ENCODE data around the gene SLCO2B1. TPM values are rescaled to one million over a fixed set of nuclear protein-coding genes. Genes with fewer than 3 reads are reported as not detected.
A peak's percentile ranks its signal among the peaks of the same experiment; 100 is the strongest.

Gene SLCO2B1
- total RNA-seq, 1 donor from 2014 or later = 3.5 TPM

GRCh38 chr11:75158696-75159150, 7.8 kb downstream of the SLCO2B1 start:
- no peak for TF ChIP-seq CTCF (IDR thresholded peaks at IDR 0.05; ENCODE audit: unreplicated experiment)
- H3K36me3 Mint-ChIP-seq (ENCODE audit: low read depth, unreplicated experiment) = peaks cover 16% of the 10 kb centered on the region
- no peak for DNase-seq (ENCODE audit: low spot score)
- no peak overlapping the region for H3K4me3 Mint-ChIP-seq (ENCODE audit: unreplicated experiment)
- H3K4me1 Mint-ChIP-seq (ENCODE audit: unreplicated experiment) = peaks cover 58% of the 10 kb centered on the region
- H3K9me3 Mint-ChIP-seq (ENCODE audit: unreplicated experiment) = no peaks in the 10 kb centered on the region
- no peak overlapping the region for H3K27ac Mint-ChIP-seq (ENCODE audit: unreplicated experiment)
- H3K27me3 Mint-ChIP-seq (ENCODE audit: unreplicated experiment) = peaks cover 14% of the 10 kb centered on the region

GRCh38 chr11:75159151-75159953, 8.4 kb downstream of the SLCO2B1 start:
- no peak for TF ChIP-seq CTCF (IDR thresholded peaks at IDR 0.05; ENCODE audit: unreplicated experiment)
- peak overlapping the region; percentile 77 for H3K27ac Mint-ChIP-seq (ENCODE audit: unreplicated experiment)
- H3K27me3 Mint-ChIP-seq (ENCODE audit: unreplicated experiment) = peaks cover 14% of the 10 kb centered on the region
- H3K36me3 Mint-ChIP-seq (ENCODE audit: low read depth, unreplicated experiment) = peaks cover 16% of the 10 kb centered on the region
- no peak overlapping the region for H3K4me3 Mint-ChIP-seq (ENCODE audit: unreplicated experiment)
- no peaks in the 10 kb centered on the region for H3K9me3 Mint-ChIP-seq (ENCODE audit: unreplicated experiment)
- no peak for DNase-seq (ENCODE audit: low spot score)
- H3K4me1 Mint-ChIP-seq (ENCODE audit: unreplicated experiment) = peaks cover 62% of the 10 kb centered on the region

- DNase-seq (ENCODE audit: low spot score) = no peak
- peaks cover 13% of the 10 kb centered on the region for H3K36me3 Mint-ChIP-seq (ENCODE audit: low read depth, unreplicated experiment)
- peaks cover 60% of the 10 kb centered on the region for H3K4me1 Mint-ChIP-seq (ENCODE audit: unreplicated experiment)
- H3K9me3 Mint-ChIP-seq (ENCODE audit: unreplicated experiment) = no peaks in the 10 kb centered on the region
- peaks cover 12% of the 10 kb centered on the region for H3K27me3 Mint-ChIP-seq (ENCODE audit: unreplicated experiment)
- H3K27ac Mint-ChIP-seq (ENCODE audit: unreplicated experiment) = peak overlapping the region; percentile 100
- H3K4me3 Mint-ChIP-seq (ENCODE audit: unreplicated experiment) = peak overlapping the region; percentile 53
- TF ChIP-seq CTCF (IDR thresholded peaks at IDR 0.05; ENCODE audit: unreplicated experiment) = no peak
Measured at GRCh38 chr11:75160220-75160757, 9.4 kb downstream of the SLCO2B1 start.

GRCh38 chr11:75160880-75161279, 10.0 kb downstream of the SLCO2B1 start:
- Mint-ChIP-seq H3K9me3 (ENCODE audit: unreplicated experiment) (no peaks in the 10 kb centered on the region), H3K36me3 (ENCODE audit: low read depth, unreplicated experiment) (peaks cover 13% of the 10 kb centered on the region), H3K27ac (ENCODE audit: unreplicated experiment) (peak overlapping the region; percentile 100), H3K4me1 (ENCODE audit: unreplicated experiment) (peaks cover 57% of the 10 kb centered on the region), H3K27me3 (ENCODE audit: unreplicated experiment) (peaks cover 11% of the 10 kb centered on the region), H3K4me3 (ENCODE audit: unreplicated experiment) (peak overlapping the region; percentile 63)
- no peak for TF ChIP-seq CTCF (IDR thresholded peaks at IDR 0.05; ENCODE audit: unreplicated experiment)
- no peak for DNase-seq (ENCODE audit: low spot score)
